Stomach (tissue), 9 donors: ENCODE results near the gene C20orf202. TPM values are rescaled to one million over a fixed set of nuclear protein-coding genes. Genes with fewer than 3 reads are reported as not detected.

Source experiments
- DNase-seq, 2 donors: peaks; one replicate each; pipeline versions ENCODE4 v3.0.0 to v3.0.0-alpha.2; 2013 to 2019
- H3K27ac ChIP-seq, 5 donors: fragments of 200-600 bp in 4 of 5; sonication (generic) in 4 of 5; one replicate each; pipeline ENCODE4 v1.5.1; 2013 to 2019; ENCODE audit warnings: mild to moderate bottlenecking in 1 of 5, moderate library complexity in 1 of 5
- H3K27me3 ChIP-seq, 3 donors: fragments of 200-600 bp; sonication (generic); one replicate each; pipeline ENCODE4 v1.5.1; 2017 to 2019; ENCODE audit warnings: mixed run types in 1 of 3
- H3K36me3 ChIP-seq, 4 donors: fragments of 200-600 bp; sonication (generic); 1 replicate in 3 of 4; 2 replicates in 1 of 4; pipeline ENCODE4 v1.5.1; 2016 to 2019
- H3K4me1 ChIP-seq, 4 donors: fragments of 200-600 bp; sonication (generic); one replicate each; pipeline ENCODE4 v1.5.1; 2016 to 2019
- H3K4me3 ChIP-seq, 4 donors: fragments of 200-600 bp; sonication (generic) in 3 of 4; one replicate each; pipeline ENCODE4 v1.5.1; 2016 to 2019; ENCODE audit warnings: mild to moderate bottlenecking in 1 of 4
- H3K9me3 ChIP-seq, 4 donors: fragments of 200-600 bp; sonication (generic); one replicate each; pipeline ENCODE4 v1.5.1; 2016 to 2019
- EP300 ChIP-seq: sonication (generic); formaldehyde crosslinking; IDR thresholded peaks from one replicate; pipeline ENCODE4 v1.6.1; 2017; ENCODE audit warnings: antibody characterized with exemption
- POLR2A ChIP-seq, 4 donors: fragments of 450-650 bp; IDR thresholded peaks; one replicate each; pipeline ENCODE4 v1.6.1; 2016; ENCODE audit warnings: antibody characterized with exemption in 4 of 4, control low read depth in 2 of 4, mild to moderate bottlenecking in 1 of 4, moderate library complexity in 1 of 4
- POLR2AphosphoS5 ChIP-seq, 3 donors: sonication (generic); formaldehyde crosslinking; IDR thresholded peaks; one replicate each; pipeline ENCODE4 v1.6.1; 2016; ENCODE audit warnings: antibody characterized with exemption in 3 of 3
- WGBS, 5 donors: extraction: QIAGEN DNeasy Blood & Tissue Kit in 3 of 5; methylation state at CpG; one replicate each; pipeline versions ENCODE4 v1.1.5 to v1.1.7; 2013 to 2018; 5-methylcytosine and 5-hydroxymethylcytosine counted together
- intact Hi-C: fragments of 100-400 bp; cut with DNase I; formaldehyde crosslinking; loops from one replicate; pipeline ENCODE4 v1.15.1; 2023; ENCODE audit warnings: low total_unique reads
- polyA plus RNA-seq, 3 donors: library from polyadenylated mRNA; stranded (reverse); fragments of 200-250 nt; gene quantifications; one replicate each; pipeline ENCODE4 v1.2.3, GENCODE V29; 2013
- total RNA-seq, 5 donors: library from RNA; depleted of rRNA; stranded (reverse); fragments of >200 nt; gene quantifications; one replicate each; pipeline versions ENCODE4 v1.1.0 to v1.2.3, GENCODE V29; 2014 to 2016
- TF ChIP-seq, protein P1 (sequence below), 7 experiments: fragments of 450-650 bp in 4 of 7; fragments of 200-600 bp in 3 of 7; sonication (generic) in 3 of 7; IDR thresholded peaks; one replicate each; pipeline ENCODE4 v1.5.1; 2016 to 2019; ENCODE audit warnings: antibody characterized with exemption in 7 of 7, control low read depth in 2 of 7, mild to moderate bottlenecking in 1 of 7
- donor health status: healthy with polysubstance abuse.
- donor health status: Bipolar disorder and iron deficiency.
- donor health status: healthy.

Gene C20orf202
- total and polyA plus RNA-seq, 8 donors: 0.05 TPM; not detected in 7

DNA sequence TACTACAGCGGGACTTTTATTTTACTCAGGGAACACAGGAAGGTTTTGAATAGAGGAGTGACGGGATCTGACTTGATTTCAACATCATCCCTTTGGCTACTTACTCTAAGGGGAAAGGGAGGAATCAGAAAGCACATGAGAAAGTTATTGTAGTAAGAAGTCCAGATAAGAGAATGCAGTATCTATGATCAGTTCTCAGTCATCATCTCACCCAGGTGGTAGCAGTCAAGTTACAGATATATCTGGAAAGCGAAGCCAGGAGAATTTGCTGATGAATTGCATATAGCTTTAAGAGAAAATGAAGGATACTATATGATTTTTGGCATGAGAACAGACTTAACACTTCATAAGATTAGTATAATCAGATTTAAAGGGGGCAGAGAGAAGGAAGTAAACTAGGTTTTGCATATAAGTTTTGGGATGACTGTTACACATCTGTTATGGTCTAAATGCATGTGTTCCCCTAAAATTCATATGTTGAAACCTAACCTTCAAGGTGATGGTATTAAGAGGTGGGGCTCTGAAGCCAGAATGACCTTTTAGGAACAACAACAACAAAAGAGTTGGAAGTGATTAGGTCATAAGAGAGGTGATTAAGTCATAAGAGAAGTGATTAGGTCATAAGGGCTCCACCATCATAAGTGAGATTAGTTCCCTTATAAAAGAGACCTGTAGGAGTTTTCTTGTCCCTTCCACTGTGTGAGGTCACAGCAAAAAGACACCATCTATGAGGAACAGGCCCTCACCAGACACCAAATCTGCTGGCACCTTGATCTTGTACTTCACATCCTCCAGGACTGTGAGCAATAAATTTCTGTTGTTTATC, 29.2 kb downstream of the C20orf202 start:
- Histone ChIP-seq H3K4me1 (no peaks in the 10 kb centered on the region), H3K4me3 (no peak overlapping the region), H3K27me3 (peaks cover 0 to 42% (median 0%) of the 10 kb centered on the region in 3 donors), H3K36me3 (no peaks in the 10 kb centered on the region), H3K9me3 (no peaks in the 10 kb centered on the region), H3K27ac (no peak overlapping the region)
- TF ChIP-seq POLR2AphosphoS5 (IDR thresholded peaks at IDR 0.05) (no peak), POLR2A (IDR thresholded peaks at IDR 0.05) (no peak), EP300 (no peak)
- TF ChIP-seq, protein P1, sequence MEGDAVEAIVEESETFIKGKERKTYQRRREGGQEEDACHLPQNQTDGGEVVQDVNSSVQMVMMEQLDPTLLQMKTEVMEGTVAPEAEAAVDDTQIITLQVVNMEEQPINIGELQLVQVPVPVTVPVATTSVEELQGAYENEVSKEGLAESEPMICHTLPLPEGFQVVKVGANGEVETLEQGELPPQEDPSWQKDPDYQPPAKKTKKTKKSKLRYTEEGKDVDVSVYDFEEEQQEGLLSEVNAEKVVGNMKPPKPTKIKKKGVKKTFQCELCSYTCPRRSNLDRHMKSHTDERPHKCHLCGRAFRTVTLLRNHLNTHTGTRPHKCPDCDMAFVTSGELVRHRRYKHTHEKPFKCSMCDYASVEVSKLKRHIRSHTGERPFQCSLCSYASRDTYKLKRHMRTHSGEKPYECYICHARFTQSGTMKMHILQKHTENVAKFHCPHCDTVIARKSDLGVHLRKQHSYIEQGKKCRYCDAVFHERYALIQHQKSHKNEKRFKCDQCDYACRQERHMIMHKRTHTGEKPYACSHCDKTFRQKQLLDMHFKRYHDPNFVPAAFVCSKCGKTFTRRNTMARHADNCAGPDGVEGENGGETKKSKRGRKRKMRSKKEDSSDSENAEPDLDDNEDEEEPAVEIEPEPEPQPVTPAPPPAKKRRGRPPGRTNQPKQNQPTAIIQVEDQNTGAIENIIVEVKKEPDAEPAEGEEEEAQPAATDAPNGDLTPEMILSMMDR (IDR thresholded peaks at IDR 0.05): no peak
- no peak for DNase-seq
- WGBS, 5 donors: 88 to 93% (median 90%) methylated on average over 3 of the region's 3 CpGs
- intact Hi-C loops: no loop called here

DNA sequence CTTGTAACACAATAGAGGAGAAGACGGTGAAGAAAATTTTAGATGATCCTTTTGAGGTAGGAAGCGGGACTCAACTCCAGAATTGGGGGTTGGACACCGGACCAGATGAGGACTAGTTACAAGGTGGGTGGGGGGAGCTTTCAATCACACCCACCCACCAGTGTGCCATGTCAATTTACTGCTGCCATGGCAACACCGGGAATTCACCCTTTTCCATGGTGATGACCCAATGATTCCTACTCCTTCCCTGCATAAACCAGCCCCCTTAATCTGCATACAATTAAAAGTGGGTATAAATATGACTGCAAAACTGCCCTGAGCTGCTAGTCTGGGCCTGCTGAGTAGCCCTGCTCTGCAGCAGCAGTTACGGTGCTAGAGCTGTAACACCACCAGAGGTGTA, 37.3 kb downstream of the C20orf202 start:
- Histone ChIP-seq H3K36me3 (no peaks in the 10 kb centered on the region), H3K9me3 (no peaks in the 10 kb centered on the region), H3K4me3 (no peak overlapping the region), H3K27ac (no peak overlapping the region), H3K4me1 (no peaks in the 10 kb centered on the region), H3K27me3 (peaks cover 0 to 25% (median 0%) of the 10 kb centered on the region in 3 donors)
- DNase-seq: no peak
- TF ChIP-seq, protein P1 (IDR thresholded peaks at IDR 0.05): no peak
- TF ChIP-seq POLR2A (IDR thresholded peaks at IDR 0.05) (no peak), POLR2AphosphoS5 (IDR thresholded peaks at IDR 0.05) (no peak), EP300 (no peak)
- intact Hi-C loops: no loop called here
- 77 to 87% (median 81%) methylated on average over 5 of the region's 5 CpGs for WGBS, 5 donors

DNA sequence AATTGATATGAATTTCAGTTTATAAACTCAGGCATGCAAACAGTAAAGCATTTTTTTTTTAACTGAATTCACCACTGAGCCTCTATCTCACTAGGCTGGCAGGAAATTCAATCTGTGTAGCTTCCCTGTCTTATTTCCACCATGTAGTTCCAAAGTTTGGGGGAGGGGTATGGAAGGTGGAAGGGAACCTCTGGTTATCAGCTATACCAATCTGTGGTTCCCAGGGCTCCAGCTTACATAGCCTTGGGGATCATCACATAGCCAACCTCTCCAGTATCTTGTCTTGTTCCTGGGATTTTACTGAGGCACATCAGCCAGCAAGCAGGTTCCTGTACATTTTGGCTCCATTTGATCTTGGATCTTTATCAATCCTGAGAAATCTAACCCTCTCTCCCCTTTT, 38.2 kb downstream of the C20orf202 start:
- Histone ChIP-seq H3K9me3 (no peaks in the 10 kb centered on the region), H3K36me3 (no peaks in the 10 kb centered on the region), H3K27me3 (peaks cover 0 to 22% (median 0%) of the 10 kb centered on the region in 3 donors), H3K4me1 (no peaks in the 10 kb centered on the region), H3K27ac (no peak overlapping the region), H3K4me3 (no peak overlapping the region)
- TF ChIP-seq EP300 (no peak), POLR2A (IDR thresholded peaks at IDR 0.05) (no peak), POLR2AphosphoS5 (IDR thresholded peaks at IDR 0.05) (no peak)
- TF ChIP-seq, protein P1 (IDR thresholded peaks at IDR 0.05): no peak
- intact Hi-C loops: no loop called here
- DNase-seq: no peak

DNA sequence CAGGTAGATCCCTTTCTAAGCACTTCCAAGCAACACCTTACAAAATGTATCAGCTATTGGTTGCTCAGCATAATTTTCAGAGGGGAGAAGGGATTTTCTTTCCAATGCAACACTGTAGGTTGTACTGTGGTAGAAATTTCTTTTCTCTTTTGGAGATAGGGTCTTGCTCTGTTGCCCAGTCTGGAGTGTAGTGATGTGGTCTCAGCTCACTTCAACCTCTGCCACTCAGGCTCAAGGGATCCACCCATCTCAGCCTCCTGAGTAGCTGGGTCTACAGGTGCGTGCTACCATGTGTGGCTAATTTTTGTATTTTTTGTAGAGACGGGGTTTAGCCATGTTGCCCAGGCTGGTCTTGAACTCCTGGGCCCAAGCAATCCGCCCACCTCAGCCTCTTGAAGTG, 38.8 kb downstream of the C20orf202 start:
- no peak for TF ChIP-seq POLR2A (IDR thresholded peaks at IDR 0.05)
- TF ChIP-seq POLR2AphosphoS5 (IDR thresholded peaks at IDR 0.05): no peak
- intact Hi-C loops: no loop called here
- no peaks in the 10 kb centered on the region for H3K4me1 ChIP-seq
- H3K27ac ChIP-seq: no peak overlapping the region
- H3K36me3 ChIP-seq: no peaks in the 10 kb centered on the region
- DNase-seq: no peak
- no peaks in the 10 kb centered on the region for H3K9me3 ChIP-seq
- 86 to 97% (median 87%) methylated on average over 3 of the region's 3 CpGs for WGBS, 5 donors
- H3K4me3 ChIP-seq: no peak overlapping the region
- peaks cover 0 to 22% (median 0%) of the 10 kb centered on the region in 3 donors for H3K27me3 ChIP-seq

DNA sequence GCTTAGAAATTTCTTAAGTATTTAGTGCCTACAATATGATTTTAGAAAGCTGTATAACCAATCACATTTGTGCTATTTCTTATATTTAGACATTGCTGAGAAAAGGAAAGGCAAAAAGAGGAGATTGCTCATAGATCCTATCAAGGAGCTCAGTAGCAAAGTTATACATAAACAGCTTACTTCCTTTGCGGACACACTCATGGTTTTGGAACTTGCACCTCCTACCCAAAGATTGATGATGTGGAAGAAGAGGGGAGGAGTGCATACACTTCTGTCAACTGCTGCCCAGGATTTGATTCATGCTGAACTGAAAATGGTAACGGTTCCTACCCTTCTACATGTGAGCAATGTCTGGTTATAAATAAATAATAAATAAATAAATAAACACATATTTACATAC, 39.3 kb downstream of the C20orf202 start:
- no peaks in the 10 kb centered on the region for H3K9me3 ChIP-seq
- H3K4me3 ChIP-seq: no peak overlapping the region
- TF ChIP-seq, protein P1 (IDR thresholded peaks at IDR 0.05): no peak
- TF ChIP-seq EP300 (no peak), POLR2AphosphoS5 (IDR thresholded peaks at IDR 0.05) (no peak), POLR2A (IDR thresholded peaks at IDR 0.05) (no peak)
- no peaks in the 10 kb centered on the region for H3K4me1 ChIP-seq
- no peak for DNase-seq
- no peaks in the 10 kb centered on the region for H3K36me3 ChIP-seq
- H3K27me3 ChIP-seq: peaks cover 0 to 22% (median 0%) of the 10 kb centered on the region in 3 donors
- intact Hi-C loops: no loop called here
- no peak overlapping the region for H3K27ac ChIP-seq
- WGBS, 5 donors: 34 to 61% (median 43%) methylated on average over 2 of the region's 2 CpGs
